ENCODE measurements around the gene CLK1.

Gene CLK1

DNA sequence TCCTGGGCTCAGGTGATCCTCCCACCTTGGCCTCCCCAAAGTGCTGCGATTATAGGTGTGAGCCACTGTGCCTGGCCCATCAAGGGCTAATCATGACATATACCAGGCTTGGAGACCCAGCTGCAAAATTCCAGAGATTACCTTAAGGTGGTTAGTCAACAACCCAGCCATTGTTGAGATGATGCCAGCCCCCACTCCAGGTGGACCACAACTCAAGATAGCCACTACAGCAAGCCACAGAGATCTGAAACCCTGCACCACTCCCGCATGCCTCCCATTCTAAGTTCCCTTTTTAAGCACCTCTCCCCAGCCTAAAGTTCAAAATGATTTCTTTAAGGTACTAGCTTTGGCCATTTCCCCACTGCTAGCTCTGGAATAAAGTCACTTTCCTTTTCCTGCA is 4.6 kb upstream of the CLK1 start:
- TF ChIP-seq, protein P1, sequence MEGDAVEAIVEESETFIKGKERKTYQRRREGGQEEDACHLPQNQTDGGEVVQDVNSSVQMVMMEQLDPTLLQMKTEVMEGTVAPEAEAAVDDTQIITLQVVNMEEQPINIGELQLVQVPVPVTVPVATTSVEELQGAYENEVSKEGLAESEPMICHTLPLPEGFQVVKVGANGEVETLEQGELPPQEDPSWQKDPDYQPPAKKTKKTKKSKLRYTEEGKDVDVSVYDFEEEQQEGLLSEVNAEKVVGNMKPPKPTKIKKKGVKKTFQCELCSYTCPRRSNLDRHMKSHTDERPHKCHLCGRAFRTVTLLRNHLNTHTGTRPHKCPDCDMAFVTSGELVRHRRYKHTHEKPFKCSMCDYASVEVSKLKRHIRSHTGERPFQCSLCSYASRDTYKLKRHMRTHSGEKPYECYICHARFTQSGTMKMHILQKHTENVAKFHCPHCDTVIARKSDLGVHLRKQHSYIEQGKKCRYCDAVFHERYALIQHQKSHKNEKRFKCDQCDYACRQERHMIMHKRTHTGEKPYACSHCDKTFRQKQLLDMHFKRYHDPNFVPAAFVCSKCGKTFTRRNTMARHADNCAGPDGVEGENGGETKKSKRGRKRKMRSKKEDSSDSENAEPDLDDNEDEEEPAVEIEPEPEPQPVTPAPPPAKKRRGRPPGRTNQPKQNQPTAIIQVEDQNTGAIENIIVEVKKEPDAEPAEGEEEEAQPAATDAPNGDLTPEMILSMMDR (conservative IDR thresholded peaks at IDR 0.05; ENCODE audit: low read depth) = no peak
- no peak for DNase-seq (ENCODE audit: low spot score)
- ChIA-PET POLR2A (ENCODE audit: low non-redundant PET) (no interaction called here), CTCF (interaction anchor here (0.6 kb wide), 1 partner anchor 15 kb away, joined by 3 read pairs; no protein-coding TSS in a partner anchor)
- no peak overlapping the region; the same call in 1 of the 2 replicates for H3K27ac ChIP-seq

DNA sequence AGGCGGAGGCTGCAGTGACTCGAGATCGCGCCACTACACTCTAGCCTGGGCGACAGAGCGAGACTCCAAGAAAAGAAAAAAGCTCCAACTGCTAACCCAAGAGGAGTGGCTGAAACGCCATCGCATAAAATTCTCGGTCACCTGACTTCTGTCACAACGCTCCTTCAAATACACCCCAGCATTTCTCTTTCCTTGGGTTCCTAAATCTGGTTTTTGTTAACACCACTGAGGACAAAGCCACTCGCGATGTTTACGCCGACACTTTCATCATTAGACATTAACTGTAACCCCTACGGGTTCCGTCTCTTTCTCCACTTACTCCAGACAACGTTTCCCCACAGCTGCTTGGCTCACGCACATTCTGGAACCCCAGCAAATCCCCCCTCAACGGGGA is 679 bp downstream of the CLK1 start:
- H3K27ac ChIP-seq = peak overlapping the region; percentile 97
- TF ChIP-seq, protein P1 (conservative IDR thresholded peaks at IDR 0.05; ENCODE audit: low read depth) = no peak
- ChIA-PET POLR2A (ENCODE audit: low non-redundant PET) (interaction anchor here (0.5 to 1.2 kb wide), 5 partner anchors 8 to 73 kb away, joined by 3 to 8 read pairs (median 6); partner anchors contain the start of gene NIF3L1), CTCF (no interaction called here)
- DNase-seq (ENCODE audit: low spot score) = no peak

DNA sequence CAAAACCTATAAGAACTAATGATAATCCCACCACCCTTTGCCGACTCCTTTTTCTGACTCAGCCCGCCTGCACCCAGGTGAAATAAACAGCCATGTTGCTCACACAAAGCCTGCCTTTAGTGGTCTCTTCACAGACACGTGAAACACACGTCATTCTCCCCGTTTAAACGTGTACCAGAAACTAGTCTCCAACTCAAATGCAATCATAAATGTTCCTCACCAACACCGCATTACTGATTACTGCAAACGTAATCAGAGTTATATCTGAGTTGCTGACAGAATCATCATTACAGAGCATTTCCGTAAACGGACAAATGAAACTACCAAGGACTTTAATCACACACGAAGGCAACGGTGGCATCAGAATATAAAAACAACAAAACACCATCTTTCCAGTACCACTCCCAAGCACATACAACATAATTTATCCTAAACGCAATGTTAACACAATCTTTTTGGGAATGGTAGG is 1.9 kb downstream of the CLK1 start:
- no peak overlapping the region for H3K27ac ChIP-seq
- ChIA-PET POLR2A (ENCODE audit: low non-redundant PET) (no interaction called here), CTCF (no interaction called here)
- DNase-seq (ENCODE audit: low spot score) = no peak
- TF ChIP-seq, protein P1 (conservative IDR thresholded peaks at IDR 0.05; ENCODE audit: low read depth) = no peak

DNA sequence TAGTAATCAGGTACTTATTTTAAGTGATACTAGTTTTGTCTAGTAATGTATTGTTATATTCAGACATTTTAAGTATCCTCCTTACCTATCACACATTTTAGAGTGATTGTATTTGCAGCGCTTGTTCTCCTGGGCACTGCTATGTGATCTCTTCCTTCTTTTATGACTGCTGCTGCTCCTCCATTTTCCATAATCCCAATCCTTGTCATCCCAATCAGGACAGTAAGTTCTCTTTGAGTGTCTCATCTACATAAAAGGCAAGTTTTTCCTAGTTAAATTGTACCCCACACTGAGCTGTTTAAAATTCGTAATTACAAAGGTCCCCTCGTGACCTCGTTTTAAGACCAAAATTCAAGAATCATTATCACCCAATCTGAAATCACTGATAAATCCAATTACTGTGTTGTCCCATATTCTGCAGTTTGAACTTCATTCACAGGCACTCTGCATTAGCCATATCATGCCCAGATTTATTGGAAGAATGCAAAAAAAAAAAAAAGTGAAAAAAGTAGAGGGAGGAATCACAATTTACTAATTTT is 2.8 kb downstream of the CLK1 start:
- ChIA-PET CTCF (interaction anchor here (1.0 kb wide), 1 partner anchor 148 kb away, joined by 3 read pairs; no protein-coding TSS in a partner anchor), POLR2A (ENCODE audit: low non-redundant PET) (no interaction called here)
- no peak overlapping the region for H3K27ac ChIP-seq
- DNase-seq (ENCODE audit: low spot score) = no peak
- TF ChIP-seq, protein P1 (conservative IDR thresholded peaks at IDR 0.05; ENCODE audit: low read depth) = no peak

DNA sequence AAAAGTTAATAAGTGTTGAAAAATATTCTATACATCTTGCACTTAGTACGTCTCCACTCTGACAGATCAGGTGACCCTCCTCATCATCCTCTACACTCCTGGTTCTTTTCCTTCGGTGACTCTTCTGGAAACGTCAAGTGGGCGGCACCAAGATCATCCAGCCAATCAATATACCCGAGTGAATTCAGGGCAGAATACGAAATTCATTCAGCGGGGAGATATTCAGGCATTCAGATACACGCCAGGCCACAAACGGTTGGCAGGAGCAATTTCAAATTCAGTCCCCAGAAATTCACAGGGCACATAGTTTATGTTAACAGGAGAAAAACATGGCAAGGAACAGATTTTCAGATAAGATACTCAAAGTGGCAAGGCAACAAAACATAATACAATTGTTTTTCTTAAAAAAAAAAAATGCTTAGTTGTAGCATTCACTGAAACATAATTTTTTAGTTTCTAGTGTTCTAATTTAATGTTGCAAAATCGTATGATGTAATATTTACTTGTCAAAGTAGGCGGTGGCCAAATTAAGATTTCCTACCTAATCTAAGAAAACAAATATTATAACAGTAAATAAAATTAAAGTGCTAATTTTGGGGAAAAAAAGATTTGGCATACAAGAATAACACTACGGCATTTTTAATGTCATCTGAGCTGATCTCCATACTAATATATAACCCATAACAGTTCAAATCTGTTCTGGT is 4.2 kb downstream of the CLK1 start:
- ChIA-PET CTCF (interaction anchor here (0.6 to 0.7 kb wide), 2 partner anchors 59 to 305 kb away, joined by 3 read pairs; no protein-coding TSS in a partner anchor), POLR2A (ENCODE audit: low non-redundant PET) (no interaction called here)
- no peak overlapping the region for H3K27ac ChIP-seq
- DNase-seq (ENCODE audit: low spot score) = no peak
- TF ChIP-seq, protein P1 (conservative IDR thresholded peaks at IDR 0.05; ENCODE audit: low read depth) = no peak

DNA sequence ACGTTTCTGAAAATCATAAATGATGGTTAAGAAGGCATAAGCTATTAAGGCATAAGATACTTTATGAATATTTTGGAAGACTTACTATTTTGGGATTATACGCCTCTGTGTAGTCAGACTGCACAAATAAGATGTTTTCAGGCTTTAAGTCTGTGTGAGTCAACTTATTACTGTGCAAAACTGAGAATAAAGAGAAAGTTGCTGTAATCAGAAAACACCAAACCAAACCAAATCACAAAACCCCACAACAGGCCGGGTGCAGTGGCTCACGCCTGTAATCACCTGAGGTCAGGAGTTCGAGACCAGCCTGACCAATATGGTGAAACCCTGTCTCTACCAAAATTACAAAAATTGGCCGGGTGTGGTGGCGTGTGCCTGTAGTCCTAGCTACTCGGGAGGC is 7.7 kb downstream of the CLK1 start:
- no peak overlapping the region for H3K27ac ChIP-seq
- CTCF ChIA-PET = no interaction called here
- DNase-seq (ENCODE audit: low spot score) = no peak
- TF ChIP-seq, protein P1 (conservative IDR thresholded peaks at IDR 0.05; ENCODE audit: low read depth) = no peak
- POLR2A ChIA-PET (ENCODE audit: low non-redundant PET) = no interaction called here
